Cardiac muscle cell (in vitro differentiated cells and primary cell): ENCODE data around the gene LGR5. TPM values are rescaled to one million over a fixed set of nuclear protein-coding genes. Genes with fewer than 3 reads are reported as not detected.

Source experiments
- DNase-seq, 2 donors: peaks; one replicate each; pipeline versions ENCODE4 v3.0.0 to v3.0.0-alpha.2; 2010 to 2017; ENCODE audit warnings: low read depth in 1 of 2, low spot score in 1 of 2
- H3K27ac ChIP-seq: fragments of 200-600 bp; sonication (generic); 2 replicates; pipeline ENCODE4 v1.5.1; 2016
- H3K27me3 ChIP-seq: fragments of 200-600 bp; sonication (generic); 2 replicates; pipeline ENCODE4 v1.6.0; 2016; ENCODE audit warnings: control low read depth
- H3K36me3 ChIP-seq: fragments of 200-600 bp; sonication (generic); 2 replicates; pipeline ENCODE4 v1.5.1; 2016; ENCODE audit warnings: control low read depth
- H3K4me1 ChIP-seq: fragments of 200-600 bp; sonication (generic); 2 replicates; pipeline ENCODE4 v1.8.1; 2017; ENCODE audit warnings: low read depth, mild to moderate bottlenecking, mixed run types
- H3K4me3 ChIP-seq: fragments of 200-600 bp; sonication (generic); 2 replicates; pipeline ENCODE4 v1.5.1; 2016; ENCODE audit warnings: mild to moderate bottlenecking
- H3K9me3 ChIP-seq: fragments of 200-600 bp; sonication (generic); 2 replicates; pipeline ENCODE4 v1.5.1; 2017; ENCODE audit warnings: low read depth, mild to moderate bottlenecking, control low read depth
- CTCF ChIP-seq: IDR thresholded peaks from 2 replicates; pipeline ENCODE4 v1.5.1; 2012; ENCODE audit warnings: low read depth, mild to moderate bottlenecking, low read length
- polyA plus RNA-seq: library from polyadenylated mRNA; unstranded; fragments of >200 nt; fragmentation: Nextera tagmentation; extraction: Ambion mirVana; gene quantifications from 2 replicates; pipeline ENCODE4 v1.2.1, GENCODE V29; 2016
- total RNA-seq: library from RNA; depleted of rRNA; stranded (reverse); fragments of >200 nt; gene quantifications from 2 replicates; pipeline ENCODE4 v1.2.3, GENCODE V29; 2016

LGR5 gene
- total and polyA plus RNA-seq, 2 experiments from 2014 or later, result 0.12 to 0.34 TPM

GRCh38 chr12:71589478-71589881 lies 149.9 kb downstream of the LGR5 start:
- no peaks in the 10 kb centered on the region for H3K4me1 ChIP-seq
- H3K4me3 ChIP-seq, result no peak overlapping the region
- DNase-seq, result no peak
- no peak for TF ChIP-seq CTCF
- no peaks in the 10 kb centered on the region for H3K9me3 ChIP-seq
- H3K36me3 ChIP-seq, result no peaks in the 10 kb centered on the region
- H3K27me3 ChIP-seq, result no peaks in the 10 kb centered on the region
- no peak overlapping the region for H3K27ac ChIP-seq

- no peaks in the 10 kb centered on the region for H3K9me3 ChIP-seq
- H3K27ac ChIP-seq, result no peak overlapping the region
- H3K36me3 ChIP-seq, result no peaks in the 10 kb centered on the region
- H3K4me3 ChIP-seq, result no peak overlapping the region
- H3K27me3 ChIP-seq, result no peaks in the 10 kb centered on the region
- no peaks in the 10 kb centered on the region for H3K4me1 ChIP-seq
- DNase-seq, result no peak
- no peak for TF ChIP-seq CTCF
These were observed 152.0 kb downstream of the LGR5 start for GRCh38 chr12:71591601-71592000.

- Histone ChIP-seq H3K27me3 (no peaks in the 10 kb centered on the region), H3K36me3 (no peaks in the 10 kb centered on the region), H3K4me3 (no peak overlapping the region), H3K9me3 (no peaks in the 10 kb centered on the region), H3K27ac (no peak overlapping the region), H3K4me1 (no peaks in the 10 kb centered on the region)
- TF ChIP-seq CTCF, result no peak
- no peak for DNase-seq
These were observed 153.2 kb downstream of the LGR5 start for GRCh38 chr12:71592841-71593240.

GRCh38 chr12:71594214-71594948 lies 154.8 kb downstream of the LGR5 start:
- no peaks in the 10 kb centered on the region for H3K9me3 ChIP-seq
- no peak overlapping the region for H3K27ac ChIP-seq
- TF ChIP-seq CTCF, result peak; percentile 23
- H3K36me3 ChIP-seq, result no peaks in the 10 kb centered on the region
- H3K27me3 ChIP-seq, result no peaks in the 10 kb centered on the region
- DNase-seq, result peak; percentile 24 to 77
- no peak overlapping the region for H3K4me3 ChIP-seq
- no peaks in the 10 kb centered on the region for H3K4me1 ChIP-seq

- Histone ChIP-seq H3K9me3 (no peaks in the 10 kb centered on the region), H3K27me3 (no peaks in the 10 kb centered on the region), H3K4me3 (no peak overlapping the region), H3K4me1 (no peaks in the 10 kb centered on the region), H3K27ac (no peak overlapping the region), H3K36me3 (no peaks in the 10 kb centered on the region)
- DNase-seq, result no peak
- no peak for TF ChIP-seq CTCF
These were observed 159.6 kb downstream of the LGR5 start for GRCh38 chr12:71599210-71599609.
